HG02840 (cell line): ENCODE results near the gene IQGAP2.
"Not testable (repeated sequence)": the region's sequence is repeated elsewhere in the genome, so short reads cannot be mapped to it uniquely, and the experiment has no call there.

ENCODE experiments used
- ATAC-seq: cut with Tn5 transposase; IDR thresholded peaks from one replicate; pipeline ENCODE4 v1.9.1; 2021; ENCODE audit warnings: mild to moderate bottlenecking, moderate library complexity, moderate number of reproducible peaks; ENCODE audit not compliant: unreplicated experiment, low FRiP score

IQGAP2 gene

GRCh38 chr5:76728965-76729364 lies 325.9 kb downstream of the IQGAP2 start:
- no peak for ATAC-seq

GRCh38 chr5:76729373-76730290 lies 326.5 kb downstream of the IQGAP2 start:
- ATAC-seq: no peak

GRCh38 chr5:76732405-76733048 lies 329.4 kb downstream of the IQGAP2 start:
- no peak for ATAC-seq

- no peak for ATAC-seq
Observed at GRCh38 chr5:76733049-76733417, 329.9 kb downstream of the IQGAP2 start.

- no peak for ATAC-seq
Observed at GRCh38 chr5:76735762-76736545, 332.9 kb downstream of the IQGAP2 start.

GRCh38 chr5:76736679-76737556 lies 333.8 kb downstream of the IQGAP2 start:
- no peak for ATAC-seq

GRCh38 chr5:76737846-76738245 lies 334.8 kb downstream of the IQGAP2 start:
- ATAC-seq: no peak

- ATAC-seq: not testable (repeated sequence)
Observed at GRCh38 chr5:76741506-76741905, 338.4 kb downstream of the IQGAP2 start.

GRCh38 chr5:76742583-76742982 lies 339.5 kb downstream of the IQGAP2 start:
- ATAC-seq: no peak

- no peak for ATAC-seq
Observed at GRCh38 chr5:76744632-76745031, 341.5 kb downstream of the IQGAP2 start.

- no peak for ATAC-seq
Observed at GRCh38 chr5:76745670-76746069, 342.6 kb downstream of the IQGAP2 start.

GRCh38 chr5:76746677-76747076 lies 343.6 kb downstream of the IQGAP2 start:
- no peak for ATAC-seq

GRCh38 chr5:76747706-76748105 lies 344.6 kb downstream of the IQGAP2 start:
- no peak for ATAC-seq

- no peak for ATAC-seq
Observed at GRCh38 chr5:76751291-76751690, 348.2 kb downstream of the IQGAP2 start.

GRCh38 chr5:76754668-76755078 lies 351.6 kb downstream of the IQGAP2 start:
- no peak for ATAC-seq

- ATAC-seq: no peak
Observed at GRCh38 chr5:76755779-76756637, 352.9 kb downstream of the IQGAP2 start.

GRCh38 chr5:76757049-76757448 lies 354.0 kb downstream of the IQGAP2 start:
- ATAC-seq: no peak
